H1 (cell line): Measurements from ENCODE around the gene RICTOR. TPM values are rescaled to one million over a fixed set of nuclear protein-coding genes. Genes with fewer than 3 reads are reported as not detected.

Experiments used
- CTCF ChIA-PET: fragments of 300-600 bp; sonication (Branson Sonifier 250); formaldehyde crosslinking; loops from one replicate; lab custom pipeline; 2021; ENCODE audit not compliant: partially characterized antibody; lab: Charles Lee
- POLR2A ChIA-PET: fragments of 300-600 bp; sonication (Branson Sonifier 250); formaldehyde crosslinking; loops from one replicate; lab custom pipeline; 2021; ENCODE audit warnings: inconsistent platforms; ENCODE audit not compliant: partially characterized antibody; lab: Charles Lee
- DNase-seq, 2 experiments: peaks; one replicate each; pipeline versions ENCODE4 v3.0.0 to v3.0.0-alpha.2; 2010 to 2022; ENCODE audit warnings: low spot score in 2 of 2, low read depth in 1 of 2, mixed read lengths in 1 of 2
- FAIRE-seq: peaks from 2 replicates; lab custom pipeline; 2011; peaks lifted over from hg19 to GRCh38; lab: Jason Lieb, UNC
- H2AFZ ChIP-seq: 2 replicates; pipeline ENCODE4 v1.8.1; 2012; ENCODE audit warnings: low read length, inconsistent platforms
- H2AK5ac ChIP-seq: 2 replicates; pipeline ENCODE4 v1.6.1; 2013; ENCODE audit warnings: low read depth, low read length
- H2BK120ac ChIP-seq: replicated peaks from 2 replicates; pipeline ENCODE3; 2013; ENCODE audit warnings: low read depth, low read length, inconsistent platforms
- H2BK12ac ChIP-seq: 2 replicates; pipeline ENCODE4 v1.6.1; 2013; ENCODE audit warnings: low read depth, low read length
- H2BK15ac ChIP-seq: 2 replicates; pipeline ENCODE4 v1.6.1; 2013; ENCODE audit warnings: low read length
- H2BK20ac ChIP-seq: 2 replicates; pipeline ENCODE4 v1.6.1; 2013; ENCODE audit warnings: low read length
- H2BK5ac ChIP-seq: 2 replicates; pipeline ENCODE4 v1.6.1; 2013; ENCODE audit warnings: low read depth, low read length
- H3K14ac ChIP-seq: 2 replicates; pipeline ENCODE4 v1.6.1; 2013; ENCODE audit warnings: inconsistent platforms; ENCODE audit not compliant: insufficient read length
- H3K18ac ChIP-seq: 2 replicates; pipeline ENCODE4 v1.6.1; 2013; ENCODE audit warnings: low read length; ENCODE audit errors: extremely low read depth
- H3K23ac ChIP-seq: 2 replicates; pipeline ENCODE4 v1.6.1; 2013; ENCODE audit warnings: inconsistent platforms; ENCODE audit not compliant: insufficient read length
- H3K23me2 ChIP-seq: 2 replicates; pipeline ENCODE4 v1.6.1; 2013; ENCODE audit warnings: low read depth, low read length
- H3K27ac ChIP-seq: 2 replicates; pipeline ENCODE4 v1.6.1; 2011; ENCODE audit warnings: low read depth, low read length, inconsistent platforms
- H3K27me3 ChIP-seq, 4 experiments: replicated peaks in 1 of 4; 1 replicate in 1 of 4; 2 replicates in 3 of 4; pipeline versions ENCODE4 v1.6.1 to v1.8.1; 2011 to 2013; ENCODE audit warnings: low read length in 3 of 4, mild to moderate bottlenecking in 3 of 4, inconsistent platforms in 2 of 4, mixed read lengths in 2 of 4, moderate library complexity in 1 of 4; ENCODE audit not compliant: control insufficient read depth in 3 of 4, insufficient read depth in 3 of 4; ENCODE audit errors: extremely low read depth in 1 of 4
- H3K36me3 ChIP-seq, 4 experiments: 2 replicates each; pipeline versions ENCODE4 v1.6.1 to v1.8.1; 2011 to 2013; ENCODE audit warnings: mild to moderate bottlenecking in 4 of 4, low read length in 3 of 4, moderate library complexity in 2 of 4, control low read depth in 1 of 4, inconsistent platforms in 1 of 4; ENCODE audit not compliant: insufficient read depth in 4 of 4, control insufficient read depth in 2 of 4
- H3K4ac ChIP-seq: replicated peaks from 2 replicates; pipeline ENCODE3; 2013; ENCODE audit warnings: low read length, low read depth, mixed read lengths, inconsistent platforms; ENCODE audit not compliant: insufficient read length
- H3K4me1 ChIP-seq, 4 experiments: replicated peaks in 1 of 4; 1 replicate in 1 of 4; 2 replicates in 3 of 4; pipeline versions ENCODE4 v1.6.1 to v1.8.1; 2011 to 2013; ENCODE audit warnings: low read length in 3 of 4, inconsistent platforms in 2 of 4, mixed read lengths in 1 of 4; ENCODE audit not compliant: insufficient read depth in 4 of 4, control insufficient read depth in 3 of 4
- H3K4me2 ChIP-seq, 2 experiments: 2 replicates each; pipeline versions ENCODE4 v1.6.1 to v1.8.1; 2011 to 2013; ENCODE audit warnings: low read depth in 2 of 2, low read length in 2 of 2, control low read depth in 1 of 2, inconsistent platforms in 1 of 2, mild to moderate bottlenecking in 1 of 2; ENCODE audit not compliant: insufficient read depth in 1 of 2
- H3K4me3 ChIP-seq, 4 experiments: fragments of 200-600, 300-600 bp in 1 of 4; sonication (generic), shearing (Covaris generic), sonication (Bioruptor Twin) in 1 of 4; 2 replicates each; pipeline versions ENCODE4 v1.5.1 to v1.8.1; 2011 to 2016; ENCODE audit warnings: low read length in 4 of 4, low read depth in 3 of 4, control low read depth in 2 of 4, inconsistent platforms in 2 of 4, mild to moderate bottlenecking in 2 of 4, mixed read lengths in 1 of 4, moderate library complexity in 1 of 4; ENCODE audit not compliant: insufficient read depth in 2 of 4; ENCODE audit errors: extremely low read depth in 1 of 4
- H3K56ac ChIP-seq: replicated peaks from 2 replicates; pipeline ENCODE3; 2013; ENCODE audit warnings: low read depth, mild to moderate bottlenecking, mixed read lengths, low read length, inconsistent platforms; ENCODE audit not compliant: insufficient read length
- H3K79me1 ChIP-seq: 2 replicates; pipeline ENCODE4 v1.6.1; 2013; ENCODE audit warnings: low read depth, low read length, control low read depth
- H3K79me2 ChIP-seq, 2 experiments: 2 replicates each; pipeline versions ENCODE4 v1.6.1 to v1.8.1; 2012 to 2013; ENCODE audit warnings: low read length in 2 of 2, mild to moderate bottlenecking in 2 of 2, inconsistent platforms in 1 of 2; ENCODE audit not compliant: insufficient read depth in 2 of 2, control insufficient read depth in 1 of 2
- H3K9ac ChIP-seq, 4 experiments: replicated peaks in 1 of 4; 1 replicate in 1 of 4; 2 replicates in 3 of 4; pipeline versions ENCODE4 v1.6.1 to v1.8.1; 2011 to 2013; ENCODE audit warnings: low read depth in 3 of 4, low read length in 3 of 4, control low read depth in 2 of 4, mild to moderate bottlenecking in 2 of 4, moderate library complexity in 2 of 4, inconsistent platforms in 1 of 4; ENCODE audit errors: extremely low read depth in 1 of 4
- H3K9me3 ChIP-seq, 2 experiments: 2 replicates each; pipeline versions ENCODE4 v1.6.1 to v1.8.1; 2012 to 2013; ENCODE audit warnings: mild to moderate bottlenecking in 2 of 2, moderate library complexity in 2 of 2, control low read depth in 1 of 2, inconsistent platforms in 1 of 2, low read depth in 1 of 2, low read length in 1 of 2, mixed read lengths in 1 of 2; ENCODE audit not compliant: insufficient read depth in 2 of 2
- H4K20me1 ChIP-seq, 2 experiments: replicated peaks in 1 of 2; 2 replicates each; pipeline versions ENCODE3 to v1.8.1; 2011 to 2013; ENCODE audit warnings: inconsistent platforms in 2 of 2, low read length in 2 of 2, mild to moderate bottlenecking in 1 of 2; ENCODE audit not compliant: insufficient read depth in 2 of 2, control insufficient read depth in 1 of 2
- H4K5ac ChIP-seq: 2 replicates; pipeline ENCODE4 v1.6.1; 2013; ENCODE audit warnings: low read length, low read depth, mixed read lengths, inconsistent platforms; ENCODE audit not compliant: insufficient read length
- H4K8ac ChIP-seq: 2 replicates; pipeline ENCODE4 v1.8.0; 2013; ENCODE audit warnings: mild to moderate bottlenecking, moderate library complexity, low read length, inconsistent platforms; ENCODE audit not compliant: insufficient read depth; ENCODE audit errors: extremely low read depth
- H4K91ac ChIP-seq: replicated peaks from 2 replicates; pipeline ENCODE3; 2013; ENCODE audit warnings: low read length, mixed read lengths, inconsistent platforms; ENCODE audit not compliant: insufficient read length
- GTF2F1 ChIP-seq: IDR thresholded peaks from 2 replicates; pipeline ENCODE4 v1.6.1; 2012; ENCODE audit warnings: low read depth, low read length, improper control_type of control experiment, borderline replicate concordance
- HDAC2 ChIP-seq, 2 experiments: fragments of 300-600 bp in 1 of 2; sonication (generic) in 1 of 2; IDR thresholded peaks; 2 replicates each; pipeline ENCODE4 v1.6.1; 2011 to 2012; ENCODE audit warnings: low read depth in 2 of 2, low read length in 2 of 2, mild to moderate bottlenecking in 2 of 2, moderate library complexity in 2 of 2, borderline replicate concordance in 1 of 2, inconsistent platforms in 1 of 2
- KDM1A ChIP-seq: fragments of 200-600, 300-600 bp; sonication (generic); IDR thresholded peaks from 2 replicates; pipeline ENCODE4 v1.7.1; 2016; ENCODE audit warnings: mild to moderate bottlenecking, low read length, borderline replicate concordance
- RBBP5 ChIP-seq: IDR thresholded peaks from 2 replicates; pipeline ENCODE4 v1.7.1; 2012; ENCODE audit warnings: low read depth, mild to moderate bottlenecking, inconsistent platforms, low read length, moderate library complexity, borderline replicate concordance
- SIX5 ChIP-seq: IDR thresholded peaks from 2 replicates; pipeline ENCODE4 v1.6.1; 2011; ENCODE audit warnings: mild to moderate bottlenecking, low read depth, low read length
- TAF7 ChIP-seq: optimal IDR thresholded peaks from 2 replicates; pipeline ENCODE3; 2011; ENCODE audit warnings: low read depth, mild to moderate bottlenecking, inconsistent platforms, low read length, moderate library complexity, borderline replicate concordance
- TBP ChIP-seq: IDR thresholded peaks from 2 replicates; pipeline ENCODE4 v1.6.1; 2011; ENCODE audit warnings: low read depth, low read length, improper control_type of control experiment
- WGBS, 2 experiments: shearing (Covaris generic) in 1 of 2; methylation state at CpG; one replicate each; pipeline versions ENCODE4 v1.1.6 to v1.1.7; 2013 to 2015; ENCODE audit warnings: low lambda C conversion rate in 2 of 2, mixed read lengths in 2 of 2, inconsistent platforms in 1 of 2, low coverage in 1 of 2, missing lambda C conversion rate in 1 of 2; ENCODE audit not compliant: insufficient replicate concordance in 2 of 2, insufficient coverage in 1 of 2, insufficient read length in 1 of 2; ENCODE audit errors: extremely low coverage in 1 of 2, missing lambda C conversion rate in 1 of 2; 5-methylcytosine and 5-hydroxymethylcytosine counted together
- polyA plus RNA-seq, 7 experiments: library from polyadenylated mRNA; depleted of rRNA in 3 of 7; stranded (reverse) in 5 of 7; unstranded in 2 of 7; fragments of >200 nt in 5 of 7; fragments of 200-250 nt in 2 of 7; gene quantifications; 1 replicate in 5 of 7; 2 replicates in 1 of 7; 4 replicates in 1 of 7; pipeline versions ENCODE4 v1.2.1 to v1.2.3, GENCODE V29; 2011 to 2013; ENCODE audit warnings: missing spikeins in 2 of 7, mixed read lengths in 2 of 7
- total RNA-seq: library from RNA; stranded (reverse); fragmentation: NEBNext Ultra II Directional; extraction: Animal tissue kit (Norgen Biotek cat#: 25700); gene quantifications from 2 replicates; pipeline ENCODE4 v1.2.1, GENCODE V29; 2021
- TF ChIP-seq, protein P1 (sequence below): IDR thresholded peaks from 2 replicates; pipeline ENCODE4 v1.6.1; 2012; ENCODE audit warnings: low read length, inconsistent platforms

The RICTOR gene
- total and polyA plus RNA-seq, 2 of the 8 experiments (the other 6 are each of a cell fraction or from before 2014, with no cell fraction given): 4.3 to 26.6 TPM

DNA sequence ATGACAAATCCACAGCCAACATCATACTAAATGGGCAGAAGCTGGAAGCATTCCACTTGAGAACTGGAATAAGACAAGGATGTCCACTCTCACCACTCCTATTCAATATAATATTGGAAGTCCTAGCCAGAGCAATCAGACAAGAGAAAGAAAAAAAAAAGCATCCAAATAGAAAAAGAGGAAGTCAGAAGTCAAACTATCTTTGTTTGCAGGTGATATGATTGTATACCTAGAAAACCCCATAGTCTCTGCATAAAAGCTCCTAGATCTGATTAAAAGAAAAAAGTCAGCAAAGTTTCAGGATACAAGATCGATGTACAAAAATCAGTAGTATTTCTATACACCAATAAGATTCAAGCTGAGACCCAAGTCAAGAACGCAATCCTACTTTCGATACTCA, 162.3 kb downstream of the RICTOR start:
- POLR2A ChIA-PET: no interaction called here
- no peak overlapping the region for H4K8ac ChIP-seq
- no peaks in the 10 kb centered on the region for H3K23me2 ChIP-seq
- no peak overlapping the region for H3K18ac ChIP-seq
- no peak overlapping the region for H2AK5ac ChIP-seq
- no peaks in the 10 kb centered on the region for H4K20me1 ChIP-seq
- no peaks in the 10 kb centered on the region for H3K36me3 ChIP-seq
- H4K5ac ChIP-seq: no peak overlapping the region
- no peak overlapping the region for H2BK12ac ChIP-seq
- H3K4me1 ChIP-seq: no peaks in the 10 kb centered on the region
- no peak overlapping the region for H2BK120ac ChIP-seq
- CTCF ChIA-PET: interaction anchor here (0.6 to 3.4 kb wide), 5 partner anchors 8 to 813 kb away, joined by 3 to 11 read pairs (median 4); no protein-coding TSS in a partner anchor
- H2AFZ ChIP-seq: no peak overlapping the region
- H2BK20ac ChIP-seq: no peak overlapping the region
- DNase-seq (no peak), FAIRE-seq (no peak)
- no peak overlapping the region for H3K23ac ChIP-seq
- H3K4me3 ChIP-seq: no peak overlapping the region
- no peaks in the 10 kb centered on the region for H3K27me3 ChIP-seq
- H3K9me3 ChIP-seq: peaks cover 0 to 7% of the 10 kb centered on the region in 2 experiments; a peak in 3 of 4 replicates
- H4K91ac ChIP-seq: no peak overlapping the region
- no peak overlapping the region for H3K14ac ChIP-seq
- no peak overlapping the region for H3K4ac ChIP-seq
- H3K79me2 ChIP-seq: no peaks in the 10 kb centered on the region
- H3K56ac ChIP-seq: no peak overlapping the region
- no peak overlapping the region for H2BK15ac ChIP-seq
- no peak overlapping the region for H3K9ac ChIP-seq
- H2BK5ac ChIP-seq: no peak overlapping the region
- H3K4me2 ChIP-seq: no peak overlapping the region
- H3K27ac ChIP-seq: no peak overlapping the region
- WGBS, 2 experiments: 100% methylated on average over 3 of the region's 3 CpGs; no CpG with 5 or more reads in 1 of the 2 experiments
- H3K79me1 ChIP-seq: no peaks in the 10 kb centered on the region
- TF ChIP-seq, protein P1, sequence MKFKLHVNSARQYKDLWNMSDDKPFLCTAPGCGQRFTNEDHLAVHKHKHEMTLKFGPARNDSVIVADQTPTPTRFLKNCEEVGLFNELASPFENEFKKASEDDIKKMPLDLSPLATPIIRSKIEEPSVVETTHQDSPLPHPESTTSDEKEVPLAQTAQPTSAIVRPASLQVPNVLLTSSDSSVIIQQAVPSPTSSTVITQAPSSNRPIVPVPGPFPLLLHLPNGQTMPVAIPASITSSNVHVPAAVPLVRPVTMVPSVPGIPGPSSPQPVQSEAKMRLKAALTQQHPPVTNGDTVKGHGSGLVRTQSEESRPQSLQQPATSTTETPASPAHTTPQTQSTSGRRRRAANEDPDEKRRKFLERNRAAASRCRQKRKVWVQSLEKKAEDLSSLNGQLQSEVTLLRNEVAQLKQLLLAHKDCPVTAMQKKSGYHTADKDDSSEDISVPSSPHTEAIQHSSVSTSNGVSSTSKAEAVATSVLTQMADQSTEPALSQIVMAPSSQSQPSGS: no peak
- TF ChIP-seq KDM1A (no peak), RBBP5 (no peak), HDAC2 (IDR thresholded peaks at IDR 0.05; ENCODE audit: borderline replicate concordance in 1 of 2, low read depth in 2 of 2, low read length in 2 of 2) (no peak), GTF2F1 (no peak), SIX5 (no peak), TAF7 (no peak), TBP (no peak)
